Panc1 (cell line): ENCODE data around the gene NFE2L3. TPM values are rescaled to one million over a fixed set of nuclear protein-coding genes. Genes with fewer than 3 reads are reported as not detected.

Experiments used
- ATAC-seq: fragments of 200-7000 bp; cut with Tn5 transposase; 2 replicates; pipeline ENCODE4 v1.9.1; 2020; ENCODE audit warnings: mild to moderate bottlenecking, moderate library complexity
- BruUV-seq: library from RNA; stranded (reverse); fragments of 400-500 nt; replicated peaks from 2 replicates; lab custom pipeline; 2021; lab: Mats Ljungman, UMichigan
- CTCF ChIA-PET: fragments of 300-600 bp; sonication (Branson Sonifier 250); formaldehyde crosslinking; loops from one replicate; lab custom pipeline; 2022; ENCODE audit warnings: antibody characterized with exemption; lab: Charles Lee
- POLR2A ChIA-PET: fragments of 300-600 bp; sonication (Branson Sonifier 250); formaldehyde crosslinking; loops from one replicate; lab custom pipeline; 2022; ENCODE audit warnings: antibody characterized with exemption; lab: Charles Lee
- DNase-seq: peaks from one replicate; pipeline ENCODE4 v3.0.0-alpha.2; 2010; ENCODE audit warnings: low read depth, low spot score
- H3K27ac ChIP-seq: 2 replicates; pipeline ENCODE4 v1.5.1; 2011; ENCODE audit warnings: mild to moderate bottlenecking, low read length, inconsistent platforms
- H3K27me3 ChIP-seq: fragments of 200-500 bp; sonication (Bioruptor generic); 2 replicates; pipeline ENCODE4 v1.6.0; 2014; ENCODE audit warnings: low read length, inconsistent platforms; ENCODE audit not compliant: control insufficient read depth, insufficient read depth
- H3K36me3 ChIP-seq: fragments of 200-500 bp; sonication (Bioruptor generic); 2 replicates; pipeline ENCODE4 v1.5.1; 2014; ENCODE audit warnings: inconsistent platforms, mild to moderate bottlenecking, low read length, moderate library complexity; ENCODE audit not compliant: control insufficient read depth, insufficient read depth
- H3K4me1 ChIP-seq: 2 replicates; pipeline ENCODE4 v1.5.1; 2011; ENCODE audit warnings: inconsistent platforms, mild to moderate bottlenecking, low read length, moderate library complexity; ENCODE audit not compliant: control insufficient read depth, insufficient read depth
- H3K4me3 ChIP-seq, 2 experiments: 2 replicates each; pipeline ENCODE4 v1.5.1; 2011 to 2012; ENCODE audit warnings: low read depth in 2 of 2, low read length in 2 of 2, mild to moderate bottlenecking in 2 of 2, inconsistent platforms in 1 of 2, moderate library complexity in 1 of 2
- H3K9me3 ChIP-seq: fragments of 200-500 bp; sonication (Bioruptor generic); 2 replicates; pipeline ENCODE4 v1.5.1; 2014; ENCODE audit warnings: low read depth, mild to moderate bottlenecking, inconsistent platforms, low read length, moderate library complexity; ENCODE audit not compliant: control insufficient read depth, insufficient read depth
- CTCF ChIP-seq: fragments of 450-650 bp; IDR thresholded peaks from 2 replicates; pipeline ENCODE4 v1.5.1; 2017; ENCODE audit warnings: mild to moderate bottlenecking
- POLR2AphosphoS5 ChIP-seq: IDR thresholded peaks from 2 replicates; pipeline ENCODE4 v1.6.1; 2012; ENCODE audit warnings: mild to moderate bottlenecking, low read depth, low read length, moderate library complexity
- SIN3A ChIP-seq: IDR thresholded peaks from 2 replicates; pipeline ENCODE4 v1.6.1; 2012; ENCODE audit warnings: low read depth, mild to moderate bottlenecking, low read length, moderate library complexity, borderline replicate concordance; ENCODE audit not compliant: insufficient read depth
- TCF7L2 ChIP-seq: IDR thresholded peaks from 2 replicates; pipeline ENCODE4 v1.6.1; 2011; ENCODE audit warnings: mild to moderate bottlenecking, low read depth, low read length, inconsistent platforms
- in situ Hi-C: cut with HindIII; loops from 2 replicates; pipeline ENCODE4 v1.10.0; 2016; ENCODE audit warnings: low sequenced_read_pairs, low pct_unique_long_range_greater_than_20kb
- intact Hi-C: fragments of 100-400 bp; cut with micrococcal nuclease; formaldehyde crosslinking; loops from one replicate; pipeline ENCODE4 v1.10.0; 2022; ENCODE audit not compliant: unreplicated experiment
- total RNA-seq: library from RNA; stranded (reverse); gene quantifications from one replicate; pipeline ENCODE4 v1.2.1, GENCODE V29; 2021; ENCODE audit not compliant: unreplicated experiment
- TF ChIP-seq, protein P1 (sequence below), 2 experiments: IDR thresholded peaks; 2 replicates each; pipeline ENCODE4 v1.6.1; 2011 to 2012; ENCODE audit warnings: low read depth in 2 of 2, control low read depth in 1 of 2, low read length in 1 of 2, mild to moderate bottlenecking in 1 of 2, moderate library complexity in 1 of 2; ENCODE audit not compliant: insufficient read depth in 1 of 2

The NFE2L3 gene
- total RNA-seq, 1 experiment from 2014 or later, result 78.5 TPM

DNA sequence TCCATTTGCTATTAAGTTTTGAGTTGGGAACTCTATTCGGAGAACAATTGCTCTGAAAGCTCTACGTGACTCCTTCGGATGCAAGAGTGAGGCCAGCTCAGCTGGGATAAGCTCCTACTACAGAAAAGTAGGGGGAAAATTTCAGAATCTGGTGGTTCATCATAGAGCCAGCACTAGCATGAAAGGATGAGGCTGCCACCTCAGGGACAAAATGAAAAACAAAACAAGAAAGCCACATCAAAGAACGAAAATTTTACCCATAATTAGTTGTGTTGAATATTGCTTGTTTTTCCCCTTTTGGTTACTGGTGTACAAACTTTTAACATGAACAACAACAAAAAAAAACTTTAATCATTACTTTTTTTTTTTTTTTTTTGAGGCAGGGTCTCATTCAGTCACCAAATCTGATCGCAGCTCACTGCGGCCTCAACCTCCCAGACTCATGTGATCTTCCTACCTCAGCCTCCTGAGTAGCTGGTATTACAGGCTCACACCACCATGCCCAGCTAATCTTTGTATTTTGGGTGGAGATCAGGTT lies 39.7 kb upstream of the NFE2L3 start:
- in situ Hi-C loops (no loop called here), intact Hi-C loops (no loop called here)
- BruUV-seq, result no TSS peak
- H3K27me3 ChIP-seq, result no peaks in the 10 kb centered on the region; the same call in 1 of the 2 replicates
- H3K9me3 ChIP-seq, result no peaks in the 10 kb centered on the region
- no peaks in the 10 kb centered on the region for H3K36me3 ChIP-seq
- ATAC-seq (no peak), DNase-seq (no peak)
- POLR2A ChIA-PET, result no interaction called here
- H3K27ac ChIP-seq, result no peak overlapping the region
- H3K4me3 ChIP-seq, result no peak overlapping the region
- no peaks in the 10 kb centered on the region for H3K4me1 ChIP-seq
- CTCF ChIA-PET, result interaction anchor here (0.6 kb wide), 1 partner anchor 71 kb away, joined by 3 read pairs; no protein-coding TSS in a partner anchor
- TF ChIP-seq TCF7L2 (no peak), CTCF (no peak), POLR2AphosphoS5 (no peak), SIN3A (no peak)
- TF ChIP-seq, protein P1, sequence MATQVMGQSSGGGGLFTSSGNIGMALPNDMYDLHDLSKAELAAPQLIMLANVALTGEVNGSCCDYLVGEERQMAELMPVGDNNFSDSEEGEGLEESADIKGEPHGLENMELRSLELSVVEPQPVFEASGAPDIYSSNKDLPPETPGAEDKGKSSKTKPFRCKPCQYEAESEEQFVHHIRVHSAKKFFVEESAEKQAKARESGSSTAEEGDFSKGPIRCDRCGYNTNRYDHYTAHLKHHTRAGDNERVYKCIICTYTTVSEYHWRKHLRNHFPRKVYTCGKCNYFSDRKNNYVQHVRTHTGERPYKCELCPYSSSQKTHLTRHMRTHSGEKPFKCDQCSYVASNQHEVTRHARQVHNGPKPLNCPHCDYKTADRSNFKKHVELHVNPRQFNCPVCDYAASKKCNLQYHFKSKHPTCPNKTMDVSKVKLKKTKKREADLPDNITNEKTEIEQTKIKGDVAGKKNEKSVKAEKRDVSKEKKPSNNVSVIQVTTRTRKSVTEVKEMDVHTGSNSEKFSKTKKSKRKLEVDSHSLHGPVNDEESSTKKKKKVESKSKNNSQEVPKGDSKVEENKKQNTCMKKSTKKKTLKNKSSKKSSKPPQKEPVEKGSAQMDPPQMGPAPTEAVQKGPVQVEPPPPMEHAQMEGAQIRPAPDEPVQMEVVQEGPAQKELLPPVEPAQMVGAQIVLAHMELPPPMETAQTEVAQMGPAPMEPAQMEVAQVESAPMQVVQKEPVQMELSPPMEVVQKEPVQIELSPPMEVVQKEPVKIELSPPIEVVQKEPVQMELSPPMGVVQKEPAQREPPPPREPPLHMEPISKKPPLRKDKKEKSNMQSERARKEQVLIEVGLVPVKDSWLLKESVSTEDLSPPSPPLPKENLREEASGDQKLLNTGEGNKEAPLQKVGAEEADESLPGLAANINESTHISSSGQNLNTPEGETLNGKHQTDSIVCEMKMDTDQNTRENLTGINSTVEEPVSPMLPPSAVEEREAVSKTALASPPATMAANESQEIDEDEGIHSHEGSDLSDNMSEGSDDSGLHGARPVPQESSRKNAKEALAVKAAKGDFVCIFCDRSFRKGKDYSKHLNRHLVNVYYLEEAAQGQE (IDR thresholded peaks at IDR 0.05; ENCODE audit: insufficient read depth in 1 of 2, low read depth in 2 of 2, low read length in 1 of 2), result no peak

GRCh38 chr7:26115650-26116049 lies 36.3 kb upstream of the NFE2L3 start:
- H3K27me3 ChIP-seq, result peaks cover 2% of the 10 kb centered on the region; the same call in 1 of the 2 replicates
- POLR2A ChIA-PET, result no interaction called here
- in situ Hi-C loops, result no loop called here
- CTCF ChIA-PET, result no interaction called here
- TF ChIP-seq CTCF (no peak), SIN3A (no peak)
- TF ChIP-seq, protein P1 (IDR thresholded peaks at IDR 0.05; ENCODE audit: insufficient read depth in 1 of 2, low read depth in 2 of 2, low read length in 1 of 2), result no peak
- no peak for DNase-seq
- H3K9me3 ChIP-seq, result no peaks in the 10 kb centered on the region
- no peaks in the 10 kb centered on the region for H3K4me1 ChIP-seq
- ATAC-seq, result no peak
- H3K4me3 ChIP-seq, result no peak overlapping the region
- no TSS peak for BruUV-seq
- intact Hi-C loops, result no loop called here
- no peak overlapping the region for H3K27ac ChIP-seq
- H3K36me3 ChIP-seq, result no peaks in the 10 kb centered on the region
